GM19025 (cell line): Measurements from ENCODE around the gene PKD2.
"Not testable (repeated sequence)": the region's sequence is repeated elsewhere in the genome, so short reads cannot be mapped to it uniquely, and the experiment has no call there.

Experiments used
- ATAC-seq: cut with Tn5 transposase; IDR thresholded peaks from one replicate; pipeline ENCODE4 v1.9.1; 2021; ENCODE audit warnings: mild to moderate bottlenecking, low read depth, moderate library complexity; ENCODE audit not compliant: unreplicated experiment

Gene PKD2

GRCh38 chr4:88107406-88108107 is 100.1 kb downstream of the PKD2 start:
- no peak for ATAC-seq

DNA sequence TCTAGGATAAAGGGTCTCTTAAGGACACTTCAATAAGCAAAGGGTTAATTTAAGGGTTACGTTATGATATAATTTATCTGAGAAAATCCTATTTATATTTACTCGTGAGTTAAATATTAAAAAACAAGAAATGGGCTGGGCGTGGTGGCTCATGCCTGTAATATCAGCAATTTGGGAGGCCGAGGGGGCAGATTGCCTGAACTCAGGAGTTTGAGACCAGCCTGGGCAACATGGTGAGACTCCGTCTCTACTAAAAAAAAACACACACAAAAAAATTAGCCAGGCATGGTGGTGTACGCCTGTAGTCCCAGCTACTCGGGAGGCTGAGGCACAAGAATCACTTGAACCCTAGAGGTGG is 100.7 kb downstream of the PKD2 start:
- ATAC-seq, result not testable (repeated sequence)

- ATAC-seq, result no peak
Measured at GRCh38 chr4:88108747-88109122, 101.3 kb downstream of the PKD2 start.

DNA sequence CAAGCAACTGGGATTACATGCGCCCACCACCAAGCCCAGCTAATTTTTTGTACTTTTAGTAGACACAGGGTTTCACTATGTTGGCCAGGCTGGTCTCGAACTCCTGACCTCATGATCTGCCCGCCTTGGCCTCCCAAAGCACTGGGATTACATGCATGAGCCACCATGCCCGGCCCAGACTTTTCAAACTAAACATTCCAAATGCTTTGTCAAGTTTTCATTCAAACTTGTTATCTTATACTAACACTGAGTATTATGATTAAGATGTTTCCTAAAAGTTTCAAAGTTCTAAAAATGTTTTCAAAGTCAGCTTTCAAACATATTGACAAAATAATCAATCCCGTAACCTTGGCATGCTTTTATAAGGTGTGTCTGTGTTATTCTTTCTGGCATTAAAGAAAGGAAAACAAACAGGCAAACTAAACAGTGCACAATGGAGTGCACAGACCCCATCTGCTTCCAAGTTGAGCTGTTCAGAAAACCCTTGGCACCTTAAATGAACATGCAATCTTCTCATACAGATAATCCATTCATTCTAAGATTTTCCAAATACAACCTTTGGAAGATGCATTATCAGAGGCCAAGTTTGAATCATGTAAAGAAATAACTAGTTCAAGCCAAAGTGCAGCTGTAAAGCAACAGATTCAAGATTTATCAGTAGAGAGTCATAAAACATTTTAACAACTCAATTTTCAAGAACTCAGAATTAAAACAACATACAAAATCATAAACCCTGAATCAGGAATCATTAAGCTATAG is 101.9 kb downstream of the PKD2 start:
- no peak for ATAC-seq

GRCh38 chr4:88110826-88111225 is 103.4 kb downstream of the PKD2 start:
- no peak for ATAC-seq

DNA sequence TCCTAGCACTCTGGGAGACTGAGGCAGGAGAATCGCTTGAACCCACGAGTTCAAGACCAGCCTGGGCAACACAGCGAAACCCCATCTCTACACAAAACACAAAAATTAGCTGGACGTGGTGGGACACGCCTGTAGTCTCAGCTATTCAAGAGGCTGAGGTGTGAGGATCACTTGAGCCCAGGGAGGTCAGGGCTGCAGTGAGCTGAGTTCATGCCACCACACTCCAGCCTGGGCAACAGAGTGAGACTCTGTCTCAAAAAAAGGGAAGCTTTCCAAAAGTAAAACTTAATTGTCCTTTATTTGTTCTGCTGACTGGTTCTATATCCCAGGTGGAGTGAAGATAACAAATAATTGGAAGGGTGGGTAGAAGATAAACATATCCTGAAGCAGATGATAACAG is 105.4 kb downstream of the PKD2 start:
- no peak for ATAC-seq

DNA sequence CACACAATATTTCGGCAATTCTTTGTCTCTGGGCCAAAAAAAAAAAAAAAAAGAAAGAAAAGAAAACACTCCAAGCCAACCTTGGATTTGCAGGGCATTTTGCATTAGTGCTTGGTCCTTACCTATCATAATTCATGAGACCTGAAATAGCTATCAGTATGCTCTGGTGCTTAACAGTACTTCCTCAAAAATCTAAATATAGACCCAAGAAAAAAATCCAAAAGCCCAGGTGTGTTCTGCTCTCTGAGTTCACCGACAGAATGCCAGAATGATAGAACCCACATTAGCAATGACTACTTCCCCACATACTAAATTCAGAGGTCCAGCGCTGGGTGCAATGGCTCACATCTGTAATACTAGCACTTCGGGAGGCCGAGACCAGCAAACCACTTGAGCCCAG is 108.2 kb downstream of the PKD2 start:
- ATAC-seq, result no peak

GRCh38 chr4:88119943-88120342 is 112.5 kb downstream of the PKD2 start:
- ATAC-seq, result no peak

GRCh38 chr4:88122260-88122659 is 114.8 kb downstream of the PKD2 start:
- ATAC-seq, result not testable (repeated sequence)
